ENCODE results near the gene SAC3D1. TPM values are rescaled to one million over a fixed set of nuclear protein-coding genes. Genes with fewer than 3 reads are reported as not detected.

The SAC3D1 gene
- total and polyA plus RNA-seq, 9 of the 15 experiments (the other 6 are each of a cell fraction or from before 2014, with no cell fraction given): 0.20 to 35.2 (median 5.8) TPM

GRCh38 chr11:64996710-64997380 lies 44.2 kb upstream of the SAC3D1 start, which contains the start of gene BATF2 (continued):
- TF ChIP-seq, protein P1, sequence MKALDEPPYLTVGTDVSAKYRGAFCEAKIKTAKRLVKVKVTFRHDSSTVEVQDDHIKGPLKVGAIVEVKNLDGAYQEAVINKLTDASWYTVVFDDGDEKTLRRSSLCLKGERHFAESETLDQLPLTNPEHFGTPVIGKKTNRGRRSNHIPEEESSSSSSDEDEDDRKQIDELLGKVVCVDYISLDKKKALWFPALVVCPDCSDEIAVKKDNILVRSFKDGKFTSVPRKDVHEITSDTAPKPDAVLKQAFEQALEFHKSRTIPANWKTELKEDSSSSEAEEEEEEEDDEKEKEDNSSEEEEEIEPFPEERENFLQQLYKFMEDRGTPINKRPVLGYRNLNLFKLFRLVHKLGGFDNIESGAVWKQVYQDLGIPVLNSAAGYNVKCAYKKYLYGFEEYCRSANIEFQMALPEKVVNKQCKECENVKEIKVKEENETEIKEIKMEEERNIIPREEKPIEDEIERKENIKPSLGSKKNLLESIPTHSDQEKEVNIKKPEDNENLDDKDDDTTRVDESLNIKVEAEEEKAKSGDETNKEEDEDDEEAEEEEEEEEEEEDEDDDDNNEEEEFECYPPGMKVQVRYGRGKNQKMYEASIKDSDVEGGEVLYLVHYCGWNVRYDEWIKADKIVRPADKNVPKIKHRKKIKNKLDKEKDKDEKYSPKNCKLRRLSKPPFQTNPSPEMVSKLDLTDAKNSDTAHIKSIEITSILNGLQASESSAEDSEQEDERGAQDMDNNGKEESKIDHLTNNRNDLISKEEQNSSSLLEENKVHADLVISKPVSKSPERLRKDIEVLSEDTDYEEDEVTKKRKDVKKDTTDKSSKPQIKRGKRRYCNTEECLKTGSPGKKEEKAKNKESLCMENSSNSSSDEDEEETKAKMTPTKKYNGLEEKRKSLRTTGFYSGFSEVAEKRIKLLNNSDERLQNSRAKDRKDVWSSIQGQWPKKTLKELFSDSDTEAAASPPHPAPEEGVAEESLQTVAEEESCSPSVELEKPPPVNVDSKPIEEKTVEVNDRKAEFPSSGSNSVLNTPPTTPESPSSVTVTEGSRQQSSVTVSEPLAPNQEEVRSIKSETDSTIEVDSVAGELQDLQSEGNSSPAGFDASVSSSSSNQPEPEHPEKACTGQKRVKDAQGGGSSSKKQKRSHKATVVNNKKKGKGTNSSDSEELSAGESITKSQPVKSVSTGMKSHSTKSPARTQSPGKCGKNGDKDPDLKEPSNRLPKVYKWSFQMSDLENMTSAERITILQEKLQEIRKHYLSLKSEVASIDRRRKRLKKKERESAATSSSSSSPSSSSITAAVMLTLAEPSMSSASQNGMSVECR (CRISPR knock-in tag; IDR thresholded peaks at IDR 0.05): peak; percentile 95
- no peak for TF ChIP-seq NR2C2 (CRISPR knock-in tag; IDR thresholded peaks at IDR 0.05)
- TF ChIP-seq NR2C2 (tag; IDR thresholded peaks at IDR 0.05): peak; percentile 73
- 0 out of 2 replicates have a peak, but pooled peaks have one; percentile 34 for TF ChIP-seq ETV5 (CRISPR knock-in tag; IDR thresholded peaks at IDR 0.05; ENCODE audit: low read depth)
- 0 out of 2 replicates have a peak, but pooled peaks have one; percentile 57 for TF ChIP-seq ZNF589 (CRISPR knock-in tag; IDR thresholded peaks at IDR 0.05; ENCODE audit: low read depth)
- peak; percentile 46; the same call in 1 of the 2 replicates for TF ChIP-seq SPI1 (IDR thresholded peaks at IDR 0.05; ENCODE audit: borderline replicate concordance, low read depth, low read length)
- TF ChIP-seq ZBTB40 (IDR thresholded peaks at IDR 0.05): peak; percentile 51
- TF ChIP-seq ZBTB40 (CRISPR knock-in tag; IDR thresholded peaks at IDR 0.05): no peak
- 0 out of 2 replicates have a peak, but pooled peaks have one; percentile 32 for TF ChIP-seq ZNF431 (CRISPR knock-in tag; IDR thresholded peaks at IDR 0.05)
- TF ChIP-seq MED1 (CRISPR knock-in tag; IDR thresholded peaks at IDR 0.05; ENCODE audit: borderline replicate concordance): no peak
- TF ChIP-seq ARID3A (IDR thresholded peaks at IDR 0.05; ENCODE audit: borderline replicate concordance, low read depth, low read length): no peak
- peak; percentile 77 for TF ChIP-seq GABPA (tag; conservative IDR thresholded peaks at IDR 0.05; ENCODE audit: low read depth)
